Measurements from ENCODE around the gene USF3.

USF3 gene

DNA sequence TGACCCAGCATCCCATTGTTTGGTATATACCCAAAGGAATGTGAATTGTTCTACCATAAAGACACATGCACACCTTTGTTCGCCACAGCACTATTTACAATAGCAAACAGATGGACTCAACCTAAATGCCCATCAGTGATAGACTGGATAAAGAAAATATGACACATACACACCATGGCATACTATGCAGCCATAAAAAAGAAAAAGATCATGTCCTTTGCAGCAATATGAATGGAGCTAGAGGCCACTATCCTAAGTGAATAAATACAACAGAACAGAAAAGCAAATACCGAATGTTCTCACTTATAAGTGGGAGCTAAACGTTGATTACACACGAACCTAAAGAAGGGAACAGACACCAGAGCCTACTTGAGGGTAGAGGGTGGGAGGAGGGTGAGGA, 11.4 kb upstream of the USF3 start:
- Histone ChIP-seq H3K9me3 (ENCODE audit: insufficient read depth, low read length) (no peaks in the 10 kb centered on the region), H3K79me2 (ENCODE audit: insufficient read depth, low read length) (no peaks in the 10 kb centered on the region), H4K20me1 (ENCODE audit: low read depth, low read length) (no peaks in the 10 kb centered on the region), H2AFZ (ENCODE audit: low read depth, low read length, severe bottlenecking) (no peak overlapping the region), H3K27ac (ENCODE audit: low read depth, low read length) (no peak overlapping the region), H3K9me2 (replicated peaks; ENCODE audit: insufficient read depth, low read length) (no peaks in the 10 kb centered on the region), H3K9ac (ENCODE audit: low read length) (no peak overlapping the region), H3K4me2 (ENCODE audit: low read depth, low read length, poor library complexity, severe bottlenecking) (no peak overlapping the region), H3K36me3 (ENCODE audit: low read length) (no peaks in the 10 kb centered on the region), H3K4me3 (ENCODE audit: insufficient read depth, low read length, poor library complexity, severe bottlenecking) (no peak overlapping the region), H3K27me3 (ENCODE audit: low read length) (no peaks in the 10 kb centered on the region), H3F3A (ENCODE audit: insufficient read depth) (peaks cover 20% of the 10 kb centered on the region)
- TF ChIP-seq CTCF (IDR thresholded peaks at IDR 0.05; ENCODE audit: insufficient read depth, low read length, poor library complexity, severe bottlenecking), result no peak
- TF ChIP-seq EZH2phosphoT487 (conservative IDR thresholded peaks at IDR 0.05; ENCODE audit: low read length), result no peak

DNA sequence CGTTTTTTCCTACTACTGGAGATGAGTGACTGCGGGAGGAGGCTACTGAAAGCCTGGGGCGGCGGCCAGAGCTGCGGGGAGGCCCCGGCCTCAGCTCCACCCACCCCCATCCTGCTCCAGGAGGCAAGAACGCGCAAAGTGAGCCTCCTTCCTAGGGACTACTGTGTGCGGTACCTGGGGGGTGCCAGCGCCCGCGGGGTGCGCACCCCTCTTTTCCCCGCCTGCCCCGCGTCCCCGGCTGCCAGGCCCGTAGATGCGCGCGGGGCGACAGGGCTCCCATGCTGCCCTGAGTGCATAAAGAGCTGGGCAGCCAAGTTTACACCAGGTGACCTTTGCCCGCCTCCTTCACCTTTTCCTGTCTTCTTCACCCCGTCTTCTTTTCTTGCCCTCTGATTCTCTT, 2.5 kb upstream of the USF3 start:
- no peaks in the 10 kb centered on the region for H3F3A ChIP-seq (ENCODE audit: insufficient read depth)
- H3K79me2 ChIP-seq (ENCODE audit: insufficient read depth, low read length), result peaks cover 10% of the 10 kb centered on the region; the same call in 1 of the 2 replicates
- H3K27ac ChIP-seq (ENCODE audit: low read depth, low read length), result no peak overlapping the region
- H4K20me1 ChIP-seq (ENCODE audit: low read depth, low read length), result no peaks in the 10 kb centered on the region
- no peaks in the 10 kb centered on the region for H3K9me2 ChIP-seq (replicated peaks; ENCODE audit: insufficient read depth, low read length)
- H3K36me3 ChIP-seq (ENCODE audit: low read length), result no peaks in the 10 kb centered on the region
- no peak overlapping the region for H3K4me3 ChIP-seq (ENCODE audit: insufficient read depth, low read length, poor library complexity, severe bottlenecking)
- TF ChIP-seq EZH2phosphoT487 (conservative IDR thresholded peaks at IDR 0.05; ENCODE audit: low read length), result no peak
- no peak for TF ChIP-seq CTCF (IDR thresholded peaks at IDR 0.05; ENCODE audit: insufficient read depth, low read length, poor library complexity, severe bottlenecking)
- no peaks in the 10 kb centered on the region for H3K9me3 ChIP-seq (ENCODE audit: insufficient read depth, low read length)
- no peaks in the 10 kb centered on the region for H3K27me3 ChIP-seq (ENCODE audit: low read length)
- H2AFZ ChIP-seq (ENCODE audit: low read depth, low read length, severe bottlenecking), result no peak overlapping the region
- no peak overlapping the region for H3K9ac ChIP-seq (ENCODE audit: low read length)
- H3K4me2 ChIP-seq (ENCODE audit: low read depth, low read length, poor library complexity, severe bottlenecking), result peak overlapping the region; percentile 95

- Histone ChIP-seq H3K27ac (ENCODE audit: low read depth, low read length) (no peak overlapping the region), H4K20me1 (ENCODE audit: low read depth, low read length) (no peaks in the 10 kb centered on the region), H3K9ac (ENCODE audit: low read length) (no peak overlapping the region; the same call in 1 of the 2 replicates), H3K27me3 (ENCODE audit: low read length) (no peaks in the 10 kb centered on the region), H3K9me3 (ENCODE audit: insufficient read depth, low read length) (no peaks in the 10 kb centered on the region), H3K36me3 (ENCODE audit: low read length) (no peaks in the 10 kb centered on the region), H3K4me3 (ENCODE audit: insufficient read depth, low read length, poor library complexity, severe bottlenecking) (no peak overlapping the region), H3K79me2 (ENCODE audit: insufficient read depth, low read length) (peaks cover 10% of the 10 kb centered on the region; the same call in 1 of the 2 replicates), H3F3A (ENCODE audit: insufficient read depth) (no peaks in the 10 kb centered on the region), H2AFZ (ENCODE audit: low read depth, low read length, severe bottlenecking) (no peak overlapping the region), H3K4me2 (ENCODE audit: low read depth, low read length, poor library complexity, severe bottlenecking) (peak overlapping the region; percentile 95), H3K9me2 (replicated peaks; ENCODE audit: insufficient read depth, low read length) (no peaks in the 10 kb centered on the region)
- TF ChIP-seq CTCF (IDR thresholded peaks at IDR 0.05; ENCODE audit: insufficient read depth, low read length, poor library complexity, severe bottlenecking) (no peak), EZH2phosphoT487 (conservative IDR thresholded peaks at IDR 0.05; ENCODE audit: low read length) (no peak)
These were observed 1.8 kb upstream of the USF3 start for GRCh38 chr3:113698213-113698742.

All from SU-DHL-6 (cell line).